ENCODE measurements around the gene GSPT1. TPM values are rescaled to one million over a fixed set of nuclear protein-coding genes. Genes with fewer than 3 reads are reported as not detected.

Gene GSPT1
- total RNA-seq, 2 experiments from 2014 or later: 54.3 to 146 TPM

GRCh38 chr16:11890231-11890965 lies 25.4 kb downstream of the GSPT1 start:
- no peak for DNase-seq (ENCODE audit: low spot score)
- ChIA-PET CTCF (ENCODE audit: unreplicated experiment) (no interaction called here), POLR2A (no interaction called here)
- Histone ChIP-seq H3K36me3 (ENCODE audit: insufficient read depth, low read length) (peaks cover 92% of the 10 kb centered on the region), H3K79me2 (ENCODE audit: insufficient read depth, low read depth, low read length) (peaks cover 10% of the 10 kb centered on the region; the same call in 1 of the 2 replicates), H3K4me3 (ENCODE audit: low read depth, low read length, poor library complexity, severe bottlenecking) (no peak overlapping the region), H4K20me1 (ENCODE audit: insufficient read depth, low read length) (no peaks in the 10 kb centered on the region), H3K4me1 (ENCODE audit: insufficient read depth, low read length, poor library complexity, severe bottlenecking) (no peaks in the 10 kb centered on the region), H3K9me3 (ENCODE audit: low read length) (no peaks in the 10 kb centered on the region), H3K4me2 (ENCODE audit: low read length) (no peak overlapping the region), H2AFZ (ENCODE audit: low read length) (no peak overlapping the region), H3K27ac (ENCODE audit: low read depth, low read length, poor library complexity, severe bottlenecking) (no peak overlapping the region), H3K9me2 (ENCODE audit: insufficient read depth, low read length) (no peaks in the 10 kb centered on the region)
- BruUV-seq (replicated peaks): TSS peak; percentile 57
- intact Hi-C loops (cut with micrococcal nuclease; ENCODE audit: unreplicated experiment): no loop called here
- TF ChIP-seq, protein P1, sequence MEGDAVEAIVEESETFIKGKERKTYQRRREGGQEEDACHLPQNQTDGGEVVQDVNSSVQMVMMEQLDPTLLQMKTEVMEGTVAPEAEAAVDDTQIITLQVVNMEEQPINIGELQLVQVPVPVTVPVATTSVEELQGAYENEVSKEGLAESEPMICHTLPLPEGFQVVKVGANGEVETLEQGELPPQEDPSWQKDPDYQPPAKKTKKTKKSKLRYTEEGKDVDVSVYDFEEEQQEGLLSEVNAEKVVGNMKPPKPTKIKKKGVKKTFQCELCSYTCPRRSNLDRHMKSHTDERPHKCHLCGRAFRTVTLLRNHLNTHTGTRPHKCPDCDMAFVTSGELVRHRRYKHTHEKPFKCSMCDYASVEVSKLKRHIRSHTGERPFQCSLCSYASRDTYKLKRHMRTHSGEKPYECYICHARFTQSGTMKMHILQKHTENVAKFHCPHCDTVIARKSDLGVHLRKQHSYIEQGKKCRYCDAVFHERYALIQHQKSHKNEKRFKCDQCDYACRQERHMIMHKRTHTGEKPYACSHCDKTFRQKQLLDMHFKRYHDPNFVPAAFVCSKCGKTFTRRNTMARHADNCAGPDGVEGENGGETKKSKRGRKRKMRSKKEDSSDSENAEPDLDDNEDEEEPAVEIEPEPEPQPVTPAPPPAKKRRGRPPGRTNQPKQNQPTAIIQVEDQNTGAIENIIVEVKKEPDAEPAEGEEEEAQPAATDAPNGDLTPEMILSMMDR (conservative IDR thresholded peaks at IDR 0.05; ENCODE audit: low read length): no peak
- no peak for TF ChIP-seq EZH2phosphoT487 (IDR thresholded peaks at IDR 0.05; ENCODE audit: borderline replicate concordance, low read depth, low read length)

DNA sequence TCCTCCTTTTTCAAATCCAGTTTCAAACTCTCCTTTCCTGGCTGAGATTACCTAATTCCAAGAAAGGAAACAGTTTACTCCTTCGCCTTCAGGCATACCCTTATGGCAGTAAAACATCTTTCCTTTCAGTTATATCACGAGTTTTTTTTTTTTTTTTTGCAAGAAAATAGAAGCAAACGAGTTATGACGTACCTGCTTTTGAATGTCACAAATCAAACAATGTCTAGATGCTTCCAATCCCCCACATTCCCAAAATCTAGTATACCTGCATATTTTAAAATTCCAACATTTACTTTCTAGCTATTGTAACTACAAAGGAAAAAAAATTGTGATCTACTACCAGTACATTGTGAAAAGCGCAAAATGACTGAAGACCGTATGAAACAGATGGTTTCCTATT lies 28.9 kb downstream of the GSPT1 start:
- POLR2A ChIA-PET: interaction anchor here (0.7 kb wide), 1 partner anchor 385 kb away, joined by 9 read pairs; no protein-coding TSS in a partner anchor
- Histone ChIP-seq H3K36me3 (ENCODE audit: insufficient read depth, low read length) (peaks cover 92% of the 10 kb centered on the region), H3K9me3 (ENCODE audit: low read length) (no peaks in the 10 kb centered on the region)

More for the DNA sequence above, 28.9 kb downstream of the GSPT1 start:
- no peaks in the 10 kb centered on the region for H4K20me1 ChIP-seq (ENCODE audit: insufficient read depth, low read length)
- H3K27ac ChIP-seq (ENCODE audit: low read depth, low read length, poor library complexity, severe bottlenecking): no peak overlapping the region
- intact Hi-C loops (cut with micrococcal nuclease; ENCODE audit: unreplicated experiment): no loop called here
- TSS peak; percentile 33 for BruUV-seq (replicated peaks)
- H3K79me2 ChIP-seq (ENCODE audit: insufficient read depth, low read depth, low read length): 0 out of 2 replicates have a peak, but pooled peaks cover 4% of the 10 kb centered on the region
- no peaks in the 10 kb centered on the region for H3K9me2 ChIP-seq (ENCODE audit: insufficient read depth, low read length)
- H3K4me3 ChIP-seq (ENCODE audit: low read depth, low read length, poor library complexity, severe bottlenecking): no peak overlapping the region
- TF ChIP-seq EZH2phosphoT487 (IDR thresholded peaks at IDR 0.05; ENCODE audit: borderline replicate concordance, low read depth, low read length): no peak
- TF ChIP-seq, protein P1 (conservative IDR thresholded peaks at IDR 0.05; ENCODE audit: low read length): no peak
- H2AFZ ChIP-seq (ENCODE audit: low read length): no peak overlapping the region
- no peak for DNase-seq (ENCODE audit: low spot score)
- no peaks in the 10 kb centered on the region for H3K4me1 ChIP-seq (ENCODE audit: insufficient read depth, low read length, poor library complexity, severe bottlenecking)
- no peak overlapping the region for H3K4me2 ChIP-seq (ENCODE audit: low read length)
- CTCF ChIA-PET (ENCODE audit: unreplicated experiment): no interaction called here
